HG03565 (cell line): ENCODE data around the gene PPP1R1B.
"Not testable (repeated sequence)": the region's sequence is repeated elsewhere in the genome, so short reads cannot be mapped to it uniquely, and the experiment has no call there.

Experiments used
- ATAC-seq: cut with Tn5 transposase; IDR thresholded peaks from one replicate; pipeline ENCODE4 v1.9.1; 2021; ENCODE audit warnings: mild to moderate bottlenecking, moderate library complexity; ENCODE audit not compliant: unreplicated experiment

Gene PPP1R1B

GRCh38 chr17:39626171-39627046, at the start of gene PPP1R1B:
Gene PPP1R1B (plus strand): TSS chr17:39626952. CDS start chr17:39627393, 441 bp downstream.
- ATAC-seq: no peak

GRCh38 chr17:39578272-39578671, 48.5 kb upstream of the PPP1R1B start:
- no peak for ATAC-seq

- ATAC-seq: no peak
Measured at GRCh38 chr17:39579318-39580081, 47.3 kb upstream of the PPP1R1B start.

- ATAC-seq: no peak
Measured at GRCh38 chr17:39580082-39580468, 46.7 kb upstream of the PPP1R1B start.

- ATAC-seq: no peak
Measured at GRCh38 chr17:39581071-39581758, 45.5 kb upstream of the PPP1R1B start.

GRCh38 chr17:39581759-39582085, 45.0 kb upstream of the PPP1R1B start:
- ATAC-seq: no peak

GRCh38 chr17:39582658-39583057, 44.1 kb upstream of the PPP1R1B start:
- no peak for ATAC-seq

GRCh38 chr17:39590180-39590579, 36.6 kb upstream of the PPP1R1B start:
- not testable (repeated sequence) for ATAC-seq

- no peak for ATAC-seq
Measured at GRCh38 chr17:39591958-39592954, 34.5 kb upstream of the PPP1R1B start.

- ATAC-seq: no peak
Measured at GRCh38 chr17:39593371-39593770, 33.4 kb upstream of the PPP1R1B start.

GRCh38 chr17:39595294-39595693, 31.5 kb upstream of the PPP1R1B start:
- ATAC-seq: no peak

- no peak for ATAC-seq
Measured at GRCh38 chr17:39595928-39596510, 30.7 kb upstream of the PPP1R1B start.

- ATAC-seq: no peak
Measured at GRCh38 chr17:39596543-39597267, 30.0 kb upstream of the PPP1R1B start.

- no peak for ATAC-seq
Measured at GRCh38 chr17:39597372-39598046, 29.2 kb upstream of the PPP1R1B start.

GRCh38 chr17:39598047-39598481, 28.7 kb upstream of the PPP1R1B start:
- ATAC-seq: no peak

GRCh38 chr17:39598630-39599003, 28.1 kb upstream of the PPP1R1B start:
- ATAC-seq: no peak

- ATAC-seq: no peak
Measured at GRCh38 chr17:39599004-39599664, 27.6 kb upstream of the PPP1R1B start.

- no peak for ATAC-seq
Measured at GRCh38 chr17:39599665-39600231, 27.0 kb upstream of the PPP1R1B start.
